AG09319 (cell line): ENCODE measurements around the gene SMYD3.
"Not testable (repeated sequence)": the region's sequence is repeated elsewhere in the genome, so short reads cannot be mapped to it uniquely, and the experiment has no call there.

Experiments used
- DNase-seq: peaks from one replicate; pipeline ENCODE4 v3.0.0-alpha.2; 2010; ENCODE audit warnings: low read depth; ENCODE audit errors: extremely low read depth
- TF ChIP-seq, protein P1 (sequence below): IDR thresholded peaks from 2 replicates; pipeline ENCODE4 v1.5.1; 2011; ENCODE audit warnings: low read depth, mild to moderate bottlenecking, inconsistent platforms, low read length, moderate library complexity

SMYD3 gene

GRCh38 chr1:245786948-245787347, 720.1 kb downstream of the SMYD3 start:
- TF ChIP-seq, protein P1, sequence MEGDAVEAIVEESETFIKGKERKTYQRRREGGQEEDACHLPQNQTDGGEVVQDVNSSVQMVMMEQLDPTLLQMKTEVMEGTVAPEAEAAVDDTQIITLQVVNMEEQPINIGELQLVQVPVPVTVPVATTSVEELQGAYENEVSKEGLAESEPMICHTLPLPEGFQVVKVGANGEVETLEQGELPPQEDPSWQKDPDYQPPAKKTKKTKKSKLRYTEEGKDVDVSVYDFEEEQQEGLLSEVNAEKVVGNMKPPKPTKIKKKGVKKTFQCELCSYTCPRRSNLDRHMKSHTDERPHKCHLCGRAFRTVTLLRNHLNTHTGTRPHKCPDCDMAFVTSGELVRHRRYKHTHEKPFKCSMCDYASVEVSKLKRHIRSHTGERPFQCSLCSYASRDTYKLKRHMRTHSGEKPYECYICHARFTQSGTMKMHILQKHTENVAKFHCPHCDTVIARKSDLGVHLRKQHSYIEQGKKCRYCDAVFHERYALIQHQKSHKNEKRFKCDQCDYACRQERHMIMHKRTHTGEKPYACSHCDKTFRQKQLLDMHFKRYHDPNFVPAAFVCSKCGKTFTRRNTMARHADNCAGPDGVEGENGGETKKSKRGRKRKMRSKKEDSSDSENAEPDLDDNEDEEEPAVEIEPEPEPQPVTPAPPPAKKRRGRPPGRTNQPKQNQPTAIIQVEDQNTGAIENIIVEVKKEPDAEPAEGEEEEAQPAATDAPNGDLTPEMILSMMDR: no peak
- DNase-seq: no peak

- TF ChIP-seq, protein P1: no peak
- no peak for DNase-seq
Observed at GRCh38 chr1:245779797-245780755, 727.0 kb downstream of the SMYD3 start.

- DNase-seq: no peak
- TF ChIP-seq, protein P1: no peak
Observed at GRCh38 chr1:245777752-245778151, 729.3 kb downstream of the SMYD3 start.

GRCh38 chr1:245776694-245777332, 730.3 kb downstream of the SMYD3 start:
- TF ChIP-seq, protein P1: no peak
- DNase-seq: no peak

DNA sequence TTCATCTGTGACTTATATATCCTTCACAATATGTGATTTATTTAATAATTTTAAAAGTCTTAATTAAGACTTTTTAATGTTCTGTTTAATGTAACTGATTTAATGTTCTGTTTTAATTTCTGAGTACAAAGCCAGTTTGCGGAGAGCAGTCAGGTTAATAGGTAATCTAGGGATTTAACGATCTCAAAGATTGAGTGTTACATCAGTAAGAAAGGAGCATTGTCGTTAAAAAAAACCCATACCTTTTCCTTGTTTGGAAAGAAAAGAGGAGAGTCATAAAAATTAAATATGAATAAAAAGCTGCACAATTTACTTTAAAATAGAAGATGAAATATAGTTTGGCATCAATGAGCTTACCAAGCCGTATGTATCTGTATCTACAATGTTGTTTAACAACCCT, 730.9 kb downstream of the SMYD3 start:
- TF ChIP-seq, protein P1: no peak
- no peak for DNase-seq

GRCh38 chr1:245774931-245775330, 732.1 kb downstream of the SMYD3 start:
- DNase-seq: not testable (repeated sequence)

- no peak for DNase-seq
- TF ChIP-seq, protein P1: no peak
Observed at GRCh38 chr1:245774196-245774595, 732.9 kb downstream of the SMYD3 start.
